IPS-20b (cell line): ENCODE measurements around the gene ASIC2.

Experiments
- H3K27ac ChIP-seq: one replicate; pipeline ENCODE4 v1.5.1; 2013; ENCODE audit warnings: low read length
- H3K27me3 ChIP-seq: 2 replicates; pipeline ENCODE4 v1.6.1; 2013; ENCODE audit warnings: mild to moderate bottlenecking, low read length, inconsistent platforms; ENCODE audit not compliant: insufficient read depth
- H3K36me3 ChIP-seq: 2 replicates; pipeline ENCODE4 v1.6.1; 2013; ENCODE audit warnings: low read depth, mild to moderate bottlenecking, inconsistent platforms, low read length, moderate library complexity; ENCODE audit not compliant: insufficient read depth
- H3K4me1 ChIP-seq: 2 replicates; pipeline ENCODE4 v1.6.1; 2013; ENCODE audit warnings: mild to moderate bottlenecking, control low read depth, inconsistent platforms, low read length, moderate library complexity; ENCODE audit not compliant: insufficient read depth
- H3K4me3 ChIP-seq: 2 replicates; pipeline ENCODE4 v1.5.1; 2013; ENCODE audit warnings: mild to moderate bottlenecking, low read length, inconsistent platforms
- H3K9ac ChIP-seq: 2 replicates; pipeline ENCODE4 v1.6.1; 2013; ENCODE audit warnings: low read depth, mild to moderate bottlenecking, inconsistent platforms, low read length, moderate library complexity
- H3K9me3 ChIP-seq: 2 replicates; pipeline ENCODE4 v1.6.1; 2013; ENCODE audit warnings: mild to moderate bottlenecking, low read depth, low read length, inconsistent platforms; ENCODE audit not compliant: insufficient read depth

ASIC2 gene

GRCh38 chr17:33218698-33219601 lies 74.1 kb downstream of the ASIC2 start:
- Histone ChIP-seq H3K27me3 (peaks cover 4% of the 10 kb centered on the region; the same call in 1 of the 2 replicates), H3K4me1 (no peaks in the 10 kb centered on the region), H3K4me3 (no peak overlapping the region), H3K36me3 (no peaks in the 10 kb centered on the region), H3K9me3 (no peaks in the 10 kb centered on the region), H3K27ac (no peak overlapping the region), H3K9ac (no peak overlapping the region)

- Histone ChIP-seq H3K4me1 (no peaks in the 10 kb centered on the region), H3K9ac (no peak overlapping the region), H3K27me3 (peaks cover 6% of the 10 kb centered on the region; the same call in 1 of the 2 replicates), H3K4me3 (no peak overlapping the region), H3K36me3 (no peaks in the 10 kb centered on the region), H3K27ac (no peak overlapping the region), H3K9me3 (no peaks in the 10 kb centered on the region)
Observed at GRCh38 chr17:33217891-33218290, 75.2 kb downstream of the ASIC2 start.

GRCh38 chr17:33214996-33215395 lies 78.1 kb downstream of the ASIC2 start:
- Histone ChIP-seq H3K4me1 (no peaks in the 10 kb centered on the region), H3K36me3 (no peaks in the 10 kb centered on the region), H3K9me3 (no peaks in the 10 kb centered on the region), H3K27me3 (peaks cover 6% of the 10 kb centered on the region; the same call in 1 of the 2 replicates), H3K27ac (no peak overlapping the region), H3K4me3 (no peak overlapping the region), H3K9ac (no peak overlapping the region)

GRCh38 chr17:33210285-33210684 lies 82.8 kb downstream of the ASIC2 start:
- Histone ChIP-seq H3K9me3 (no peaks in the 10 kb centered on the region), H3K4me3 (no peak overlapping the region), H3K4me1 (no peaks in the 10 kb centered on the region), H3K9ac (no peak overlapping the region), H3K27ac (no peak overlapping the region), H3K27me3 (peaks cover 6% of the 10 kb centered on the region; the same call in 1 of the 2 replicates), H3K36me3 (no peaks in the 10 kb centered on the region)

- no peaks in the 10 kb centered on the region for H3K4me1 ChIP-seq
- H3K9me3 ChIP-seq = no peaks in the 10 kb centered on the region
- H3K27me3 ChIP-seq = peaks cover 6% of the 10 kb centered on the region; the same call in 1 of the 2 replicates
- no peaks in the 10 kb centered on the region for H3K36me3 ChIP-seq
- no peak overlapping the region for H3K27ac ChIP-seq
- H3K9ac ChIP-seq = no peak overlapping the region
- no peak overlapping the region for H3K4me3 ChIP-seq
Observed at GRCh38 chr17:33209671-33210070, 83.4 kb downstream of the ASIC2 start.

- Histone ChIP-seq H3K27me3 (no peaks in the 10 kb centered on the region), H3K9me3 (no peaks in the 10 kb centered on the region), H3K4me3 (no peak overlapping the region), H3K9ac (no peak overlapping the region), H3K27ac (no peak overlapping the region), H3K4me1 (no peaks in the 10 kb centered on the region), H3K36me3 (no peaks in the 10 kb centered on the region)
Observed at GRCh38 chr17:33207231-33207630, 85.9 kb downstream of the ASIC2 start.

- no peaks in the 10 kb centered on the region for H3K36me3 ChIP-seq
- no peak overlapping the region for H3K9ac ChIP-seq
- H3K4me3 ChIP-seq = no peak overlapping the region
- peaks cover 5% of the 10 kb centered on the region; the same call in 1 of the 2 replicates for H3K27me3 ChIP-seq
- no peaks in the 10 kb centered on the region for H3K4me1 ChIP-seq
- no peaks in the 10 kb centered on the region for H3K9me3 ChIP-seq
- no peak overlapping the region for H3K27ac ChIP-seq
Observed at GRCh38 chr17:33205552-33205951, 87.5 kb downstream of the ASIC2 start.

GRCh38 chr17:33204701-33205100 lies 88.4 kb downstream of the ASIC2 start:
- Histone ChIP-seq H3K4me1 (no peaks in the 10 kb centered on the region), H3K27ac (no peak overlapping the region), H3K27me3 (peaks cover 14% of the 10 kb centered on the region), H3K4me3 (no peak overlapping the region), H3K36me3 (no peaks in the 10 kb centered on the region), H3K9me3 (no peaks in the 10 kb centered on the region), H3K9ac (no peak overlapping the region)

GRCh38 chr17:33204156-33204555 lies 88.9 kb downstream of the ASIC2 start:
- Histone ChIP-seq H3K9me3 (no peaks in the 10 kb centered on the region), H3K9ac (no peak overlapping the region), H3K4me1 (no peaks in the 10 kb centered on the region), H3K27ac (no peak overlapping the region), H3K36me3 (no peaks in the 10 kb centered on the region), H3K27me3 (peaks cover 19% of the 10 kb centered on the region), H3K4me3 (no peak overlapping the region)

- Histone ChIP-seq H3K4me3 (no peak overlapping the region), H3K9me3 (no peaks in the 10 kb centered on the region), H3K9ac (no peak overlapping the region), H3K27me3 (peaks cover 30% of the 10 kb centered on the region), H3K4me1 (no peaks in the 10 kb centered on the region), H3K27ac (no peak overlapping the region), H3K36me3 (no peaks in the 10 kb centered on the region)
Observed at GRCh38 chr17:33202796-33203495, 90.1 kb downstream of the ASIC2 start.

GRCh38 chr17:33202021-33202420 lies 91.1 kb downstream of the ASIC2 start:
- no peaks in the 10 kb centered on the region for H3K36me3 ChIP-seq
- H3K9ac ChIP-seq = no peak overlapping the region
- H3K4me1 ChIP-seq = no peaks in the 10 kb centered on the region
- H3K27ac ChIP-seq = no peak overlapping the region
- peaks cover 40% of the 10 kb centered on the region for H3K27me3 ChIP-seq
- no peaks in the 10 kb centered on the region for H3K9me3 ChIP-seq
- no peak overlapping the region for H3K4me3 ChIP-seq

- Histone ChIP-seq H3K4me3 (no peak overlapping the region), H3K36me3 (no peaks in the 10 kb centered on the region), H3K27ac (no peak overlapping the region), H3K9ac (no peak overlapping the region), H3K9me3 (no peaks in the 10 kb centered on the region), H3K27me3 (peaks cover 47% of the 10 kb centered on the region), H3K4me1 (no peaks in the 10 kb centered on the region)
Observed at GRCh38 chr17:33201283-33201682, 91.8 kb downstream of the ASIC2 start.
